HG03521 (cell line): ENCODE data around the gene KCNJ5.
A peak's percentile ranks its signal among the peaks of the same experiment; 100 is the strongest.

Experiments
- ATAC-seq: cut with Tn5 transposase; IDR thresholded peaks from one replicate; pipeline ENCODE4 v1.9.1; 2021; ENCODE audit warnings: mild to moderate bottlenecking, moderate library complexity; ENCODE audit not compliant: unreplicated experiment

Gene KCNJ5

DNA sequence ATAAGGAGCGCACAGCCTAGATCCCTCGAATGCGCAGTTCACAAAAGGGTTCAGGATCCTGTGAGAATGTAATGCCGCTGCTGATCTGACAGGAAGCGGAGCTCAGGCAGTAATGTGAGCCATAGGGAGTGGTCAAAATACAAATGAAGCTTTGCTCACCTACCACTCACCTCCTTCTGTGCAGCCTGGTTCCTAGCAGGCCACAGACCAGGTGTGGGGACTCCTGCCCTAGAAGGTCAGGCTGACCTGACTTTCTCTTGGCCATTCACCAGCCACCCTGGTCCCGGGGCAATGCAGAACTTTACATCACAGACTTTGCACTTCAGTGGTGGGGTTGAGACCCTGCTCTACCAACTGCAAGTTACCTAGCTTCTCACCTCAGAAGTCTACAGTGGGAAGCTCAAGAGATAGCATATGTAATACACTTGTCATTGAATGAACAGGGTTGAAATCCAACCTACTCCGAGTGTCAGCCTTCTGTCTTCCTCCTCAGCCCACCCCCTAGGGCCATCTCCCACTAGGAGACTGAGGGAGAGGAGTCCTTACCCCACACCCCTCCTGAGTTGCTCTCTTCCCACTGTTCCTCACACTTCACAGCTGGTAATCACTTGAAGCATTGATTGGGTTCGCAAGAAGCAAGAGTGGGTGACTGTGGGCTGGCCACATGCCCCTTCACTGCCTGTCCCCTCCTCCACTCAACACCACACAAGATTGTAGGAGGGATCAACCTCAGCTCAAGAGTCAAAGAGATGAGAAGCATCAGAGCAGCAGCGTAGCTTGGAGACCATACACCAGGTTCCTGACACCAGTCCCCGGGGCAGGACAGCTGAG is 22.1 kb upstream of the KCNJ5 start:
- ATAC-seq: no peak

DNA sequence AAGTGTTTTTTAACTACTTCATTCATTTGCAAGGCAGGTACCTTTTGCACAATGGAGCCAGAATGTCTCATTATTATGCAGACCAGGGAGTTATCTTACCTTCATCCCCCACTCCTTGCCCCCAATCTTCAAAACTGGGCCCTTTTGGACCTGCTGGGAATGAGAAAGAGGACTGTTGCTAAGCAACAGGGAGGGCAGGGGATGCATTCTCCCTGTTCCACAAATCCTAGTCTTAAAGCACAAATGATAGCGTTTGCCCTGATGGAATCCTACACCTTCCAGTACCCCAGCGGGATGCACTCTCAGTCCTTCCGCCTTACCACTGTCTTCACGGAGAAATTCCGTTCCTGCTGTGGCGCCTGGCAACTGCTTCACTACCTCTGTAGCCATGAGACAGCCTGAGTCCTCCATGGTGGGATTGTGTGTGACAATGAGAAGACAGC is 20.0 kb upstream of the KCNJ5 start:
- no peak for ATAC-seq

DNA sequence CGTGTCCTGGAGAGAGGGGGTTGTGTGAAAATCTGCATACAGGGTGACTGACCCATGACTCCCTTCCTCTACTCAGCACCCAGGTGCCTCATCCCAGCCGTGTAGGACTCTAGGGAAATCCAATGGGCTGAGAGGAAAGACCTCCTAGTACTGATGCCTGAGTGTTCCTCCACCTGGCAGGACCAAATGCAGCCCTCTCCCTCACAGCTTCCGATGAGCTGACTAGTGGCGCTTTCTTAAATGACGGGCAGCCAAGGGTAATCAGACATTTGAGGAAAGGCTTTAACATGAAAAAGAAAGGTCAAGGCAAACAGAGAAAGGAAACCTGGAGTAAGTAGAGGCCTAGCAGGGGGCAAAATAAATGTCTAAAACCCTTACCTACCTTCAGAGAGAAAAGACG is 19.1 kb upstream of the KCNJ5 start:
- ATAC-seq: no peak

DNA sequence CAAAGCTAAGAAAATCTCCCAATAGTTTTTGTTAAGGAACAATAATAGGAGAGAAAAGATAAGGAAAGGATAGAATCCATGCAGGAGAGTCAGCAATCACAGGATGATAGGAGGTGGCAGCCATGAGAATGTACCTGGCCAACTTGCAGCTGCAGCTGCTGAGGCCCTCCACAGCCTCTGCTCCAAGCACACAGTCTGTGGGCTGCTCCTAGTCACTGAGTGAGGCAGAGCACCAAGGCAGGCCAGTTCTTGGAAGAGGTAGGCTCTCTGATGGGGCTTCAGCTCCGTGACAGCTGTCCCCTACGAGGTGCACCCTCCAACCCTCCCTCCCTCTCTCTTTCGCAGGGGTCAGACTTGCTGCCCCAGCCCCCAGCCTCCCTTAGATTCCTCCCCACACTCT is 18.6 kb upstream of the KCNJ5 start:
- no peak for ATAC-seq

DNA sequence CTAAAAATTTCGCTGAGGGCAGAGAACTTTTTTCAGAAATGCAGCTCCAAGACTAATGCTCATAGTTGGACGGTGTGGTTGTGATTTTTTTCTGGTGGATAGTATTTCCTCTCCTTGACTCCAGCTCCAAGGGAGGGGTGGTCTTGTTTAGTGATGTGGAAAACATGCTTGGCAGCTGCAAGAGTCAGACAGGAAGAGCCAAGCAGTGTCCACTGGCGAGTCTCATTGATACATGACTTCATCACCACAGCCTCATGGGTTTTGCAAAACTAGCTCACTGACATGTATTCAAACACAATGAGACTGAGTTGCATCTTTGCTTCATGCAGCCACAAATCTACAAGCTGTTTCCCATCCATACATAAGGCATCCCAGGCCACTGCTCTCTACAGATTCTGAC is 16.7 kb upstream of the KCNJ5 start:
- ATAC-seq: no peak

DNA sequence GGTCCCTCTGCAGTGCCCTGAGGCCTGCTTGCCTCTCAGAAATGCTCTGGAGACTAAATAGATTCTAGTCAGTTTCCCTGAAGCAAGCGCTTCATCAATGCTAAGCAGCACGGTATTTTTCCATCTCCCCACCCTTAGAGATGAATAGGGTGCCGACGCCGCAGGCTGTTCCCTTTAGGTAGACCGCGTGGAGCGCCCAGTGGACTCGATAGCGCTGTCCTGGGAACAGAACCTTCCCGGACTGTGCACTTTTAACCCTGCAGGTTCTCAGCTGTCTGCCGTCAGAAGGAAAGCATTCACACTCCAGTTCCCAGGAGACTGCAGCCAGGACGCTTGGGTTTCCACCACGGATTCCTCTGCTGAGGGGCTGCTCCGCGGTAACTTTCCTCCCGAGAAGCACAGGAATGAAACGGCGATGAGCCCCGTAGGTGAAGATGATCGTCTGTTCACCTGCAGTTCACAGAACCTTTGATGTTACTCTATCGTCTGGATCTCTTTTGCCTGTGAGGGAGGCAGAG is 15.0 kb upstream of the KCNJ5 start:
- no peak for ATAC-seq

DNA sequence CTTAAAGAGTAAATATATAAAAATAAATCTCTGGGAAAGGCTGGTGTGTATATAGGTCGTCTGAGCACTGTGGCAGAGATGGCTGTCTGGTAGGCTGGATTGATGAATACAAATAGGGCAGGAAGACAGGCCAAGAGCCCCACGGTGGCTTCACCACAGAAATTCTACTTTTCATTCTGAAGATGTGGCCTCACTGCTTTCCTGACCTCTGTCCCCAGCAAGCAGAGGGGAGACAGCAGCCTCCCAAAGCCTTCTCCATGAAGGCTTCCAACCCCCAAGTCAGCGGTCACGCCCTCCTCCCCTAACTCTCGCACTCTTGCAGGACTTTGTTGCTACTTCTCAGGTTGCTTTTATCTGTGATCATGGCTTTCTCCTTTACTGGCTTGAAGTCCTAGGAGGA is 13.4 kb upstream of the KCNJ5 start:
- no peak for ATAC-seq

DNA sequence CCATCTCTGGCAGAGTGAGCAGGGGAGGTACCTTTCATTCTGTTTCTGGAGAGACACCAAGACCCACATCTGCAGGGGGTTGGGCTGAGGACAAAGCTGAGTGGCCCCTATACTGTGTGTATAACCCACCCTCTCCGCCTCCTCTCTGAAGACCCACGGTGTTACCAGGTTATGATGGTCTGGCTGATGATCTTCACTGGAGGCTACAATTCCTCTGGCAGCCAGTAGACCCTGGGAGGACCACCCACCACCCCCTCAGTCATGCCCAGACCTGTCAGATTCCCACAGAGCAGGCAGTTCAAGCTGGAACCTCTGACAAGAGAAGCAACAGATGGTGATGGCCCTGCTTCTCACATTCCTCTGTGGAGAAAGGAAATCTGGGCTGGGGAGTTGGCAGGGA is 12.7 kb upstream of the KCNJ5 start:
- no peak for ATAC-seq

DNA sequence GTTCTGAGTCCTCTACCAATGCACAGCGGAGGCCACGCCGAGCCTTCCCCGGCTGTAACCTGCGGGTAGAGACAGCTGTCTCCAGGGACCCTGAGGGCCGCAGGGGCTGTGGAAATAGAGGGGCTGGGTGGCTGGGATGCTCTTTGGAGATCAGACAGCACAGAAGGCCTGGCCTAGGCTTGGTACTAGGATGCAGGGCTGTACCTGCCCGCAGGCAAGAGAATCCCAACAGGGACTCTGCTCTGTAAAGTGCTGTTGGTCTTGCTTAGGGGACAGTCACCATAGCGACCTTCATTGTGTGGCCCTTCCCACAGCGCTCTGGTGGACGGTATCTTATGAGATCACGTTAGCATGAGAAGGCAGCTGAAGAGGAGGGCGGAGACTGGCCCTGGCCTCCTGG is 11.3 kb upstream of the KCNJ5 start:
- ATAC-seq: no peak

DNA sequence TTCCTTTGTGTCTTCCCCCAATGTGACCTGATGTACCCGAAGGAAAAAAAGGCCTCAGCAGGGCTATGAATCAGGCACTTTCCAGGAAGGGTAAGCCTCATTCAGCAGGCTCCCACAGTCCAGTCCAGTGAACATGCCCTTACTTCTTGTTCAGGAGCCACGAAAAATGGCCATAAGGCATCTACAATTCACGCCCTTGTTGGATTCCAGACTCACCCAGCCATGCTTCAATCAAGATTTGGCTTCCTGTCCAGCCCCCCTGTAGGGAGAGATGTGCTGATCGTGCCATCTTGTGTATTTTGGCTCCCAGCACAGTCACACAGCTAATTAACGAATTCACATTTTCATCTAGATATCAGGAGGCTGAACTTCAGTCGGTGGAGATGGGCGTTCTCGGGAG is 9.9 kb upstream of the KCNJ5 start:
- no peak for ATAC-seq

DNA sequence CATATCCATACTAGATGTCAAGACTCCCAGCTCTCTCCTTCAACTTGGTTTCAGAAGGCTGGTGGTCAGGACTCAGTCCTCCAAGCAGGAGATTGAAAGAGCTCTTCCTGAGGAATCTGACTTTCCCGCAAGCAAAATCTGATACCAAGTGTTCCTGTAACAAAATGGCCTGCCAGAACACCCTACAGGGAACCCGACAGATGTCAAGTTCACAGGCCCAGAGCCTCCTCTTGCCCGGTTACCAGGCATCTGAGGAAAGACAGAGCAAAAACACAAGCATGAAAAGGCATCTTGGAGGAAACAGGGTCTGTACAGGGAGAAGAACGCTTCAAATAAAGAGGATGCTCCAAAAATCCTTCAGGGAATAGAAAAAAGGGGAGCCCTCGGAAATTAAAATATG is 8.7 kb upstream of the KCNJ5 start:
- ATAC-seq: no peak

DNA sequence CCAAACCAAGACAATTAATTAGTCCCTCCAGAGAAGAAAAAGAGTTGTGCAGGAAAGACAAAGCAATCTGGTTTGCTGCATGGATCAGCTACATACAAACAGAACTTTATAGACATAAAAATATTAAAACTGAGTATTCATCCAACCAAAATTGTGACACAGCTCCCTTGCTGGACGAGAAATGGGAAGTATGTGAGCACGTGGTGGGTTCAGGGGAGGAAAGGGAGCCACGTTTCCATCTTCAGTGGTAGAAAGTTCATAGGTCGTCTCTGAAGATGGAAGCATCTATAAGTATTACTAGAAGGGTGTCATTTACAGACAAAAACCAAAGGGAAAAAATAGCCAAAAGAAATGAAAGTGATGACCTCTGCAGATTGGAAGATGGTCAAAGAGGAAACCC is 7.1 kb upstream of the KCNJ5 start:
- no peak for ATAC-seq

DNA sequence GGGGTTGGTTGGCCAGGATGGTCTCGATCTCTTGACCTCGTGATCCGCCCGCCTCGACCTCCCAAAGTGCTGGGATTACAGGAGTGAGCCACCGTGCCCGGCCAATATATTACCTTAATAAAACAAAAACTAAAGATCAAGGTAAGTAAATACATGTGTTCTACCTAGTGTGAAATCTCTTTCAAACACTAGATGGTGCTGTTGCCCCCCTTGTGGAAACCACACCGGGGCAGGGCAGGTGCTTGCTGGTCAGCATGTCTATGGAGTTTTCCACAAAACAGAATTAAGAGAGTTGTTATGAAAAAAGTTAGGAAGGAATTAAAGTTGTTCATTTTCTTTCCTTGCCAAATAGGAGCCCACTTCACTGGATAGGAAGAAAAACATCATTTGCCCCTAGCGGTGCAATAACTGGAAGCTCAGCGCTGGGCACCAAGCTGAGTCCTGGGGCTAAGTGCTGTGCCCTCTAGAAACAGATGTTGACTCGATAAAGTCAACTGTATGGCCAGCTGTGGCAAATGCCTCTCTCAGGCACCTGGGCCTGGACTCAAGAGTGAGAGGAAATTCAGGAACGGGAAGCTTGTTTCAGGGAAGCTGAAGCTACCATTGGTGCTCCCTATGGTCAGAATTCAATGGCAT is 6.3 kb upstream of the KCNJ5 start:
- peak; percentile 68 for ATAC-seq

DNA sequence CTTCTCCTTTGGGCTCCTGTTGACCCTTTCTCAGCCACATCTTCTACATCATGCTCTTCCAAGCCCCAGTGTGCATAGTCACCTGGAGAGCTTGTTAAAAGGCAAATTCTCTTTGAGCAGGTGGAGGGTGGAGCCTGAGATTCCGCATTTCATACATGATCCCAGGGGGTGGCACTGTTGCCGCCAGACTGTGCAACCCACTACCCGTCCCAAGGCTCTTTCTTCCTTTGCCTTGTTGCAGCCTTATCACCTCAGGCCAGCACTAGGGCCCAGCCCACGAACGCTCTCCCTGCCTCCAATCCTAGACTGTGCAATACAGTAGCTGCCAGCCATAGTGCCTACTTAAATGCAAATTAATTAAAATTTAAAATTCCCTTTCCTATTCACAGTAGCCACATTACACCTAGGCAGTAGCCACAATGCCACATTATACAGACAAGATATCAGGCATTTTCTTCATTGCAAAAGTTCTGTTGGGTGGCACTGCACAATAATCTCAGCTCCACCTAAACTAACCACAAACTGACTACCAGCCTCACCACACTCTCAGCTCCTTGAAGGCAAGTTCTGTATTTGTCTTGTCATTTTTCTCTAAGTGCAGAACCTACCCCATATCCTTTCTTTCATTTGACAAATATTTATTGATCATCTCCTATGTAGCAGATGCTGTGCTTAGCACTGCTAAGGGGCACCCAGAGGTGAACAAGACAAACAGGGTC is 4.6 kb upstream of the KCNJ5 start:
- ATAC-seq: no peak

DNA sequence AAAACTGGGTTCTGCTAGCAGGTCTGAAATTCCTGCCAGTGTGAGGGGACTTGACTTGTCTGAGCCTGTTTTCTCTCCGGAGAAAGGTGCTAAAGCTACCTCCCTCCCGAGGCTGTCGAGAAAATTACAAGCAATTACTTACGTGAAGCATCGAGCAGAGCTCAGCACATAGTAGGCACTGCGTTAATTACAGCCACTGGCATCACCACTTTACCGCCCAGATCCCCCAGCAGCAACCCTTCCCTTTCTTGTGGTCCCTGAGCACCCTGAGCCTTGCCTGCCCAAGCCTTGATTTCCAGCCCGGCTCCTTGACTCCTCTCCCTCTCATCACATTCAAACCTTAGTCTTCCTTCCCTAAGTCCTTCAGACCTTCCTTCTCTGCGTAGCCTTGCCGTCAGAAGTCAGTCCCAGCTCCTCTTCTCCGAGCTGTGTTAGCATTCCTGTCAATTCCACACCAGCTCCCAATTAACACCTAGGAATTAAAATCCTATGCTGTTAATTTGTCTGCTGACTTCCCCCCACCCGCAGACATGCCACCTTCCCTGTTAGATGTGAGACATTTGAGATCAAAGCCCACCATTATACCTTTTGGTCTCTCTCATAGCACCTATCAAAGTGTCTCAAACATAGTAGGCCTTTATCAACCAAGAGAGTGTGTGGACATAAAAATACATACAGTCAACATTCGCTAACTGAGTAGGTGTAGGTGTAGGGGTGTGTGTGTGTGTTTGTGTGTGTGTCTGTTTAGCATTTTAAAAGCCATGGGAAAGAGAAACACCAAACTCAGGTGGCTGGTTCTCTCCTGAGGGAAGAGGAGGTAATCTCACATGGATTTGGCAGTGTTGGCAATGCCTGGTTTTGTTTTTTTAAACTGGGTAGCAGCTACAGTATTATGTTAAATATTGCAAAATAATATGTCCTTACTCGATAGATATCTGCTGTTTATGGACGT is 2.8 kb upstream of the KCNJ5 start:
- no peak for ATAC-seq

DNA sequence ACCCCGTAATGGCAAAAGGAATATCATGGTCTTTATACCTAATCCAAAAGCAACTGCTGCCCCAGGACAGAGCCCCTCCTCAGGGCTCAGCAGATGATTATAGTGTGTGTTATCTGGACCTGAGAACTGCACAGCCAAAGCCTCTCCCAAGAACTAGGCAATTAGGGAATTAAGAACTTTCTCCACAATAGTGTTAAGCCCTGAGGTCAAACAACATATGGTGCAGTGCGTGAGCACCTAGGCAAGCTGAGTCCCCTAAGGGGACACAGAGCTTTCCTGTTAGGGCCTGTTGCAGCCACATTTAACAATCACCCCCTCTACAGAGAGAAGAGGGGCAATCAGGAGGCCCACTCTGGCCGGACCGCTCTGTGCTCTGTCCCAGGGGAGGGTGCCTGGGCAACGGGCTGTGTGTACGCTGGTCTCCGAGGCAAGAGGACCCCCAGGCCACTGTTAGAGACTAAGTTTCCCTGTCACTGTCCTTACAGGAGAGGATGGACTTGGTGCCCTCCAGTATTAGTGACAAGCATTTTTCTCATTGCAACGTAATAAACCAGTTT is 1.4 kb upstream of the KCNJ5 start:
- ATAC-seq: no peak

DNA sequence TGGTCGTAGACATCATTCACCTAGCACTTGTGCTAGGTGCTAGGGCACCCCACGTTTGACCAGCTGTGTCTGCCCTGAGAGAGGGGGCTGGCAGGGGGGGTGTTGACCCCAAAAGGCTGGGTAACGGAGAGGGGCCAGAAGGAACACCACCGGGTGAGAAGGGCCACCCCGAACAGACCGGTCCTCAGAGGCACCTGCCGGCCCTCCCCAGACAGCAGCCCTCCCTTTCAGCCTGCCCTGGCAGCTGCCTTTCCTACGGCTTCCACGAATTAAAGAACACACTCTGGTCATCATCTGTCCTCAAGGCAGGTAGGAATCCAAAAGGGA is 977 bp upstream of the KCNJ5 start:
- ATAC-seq: no peak

DNA sequence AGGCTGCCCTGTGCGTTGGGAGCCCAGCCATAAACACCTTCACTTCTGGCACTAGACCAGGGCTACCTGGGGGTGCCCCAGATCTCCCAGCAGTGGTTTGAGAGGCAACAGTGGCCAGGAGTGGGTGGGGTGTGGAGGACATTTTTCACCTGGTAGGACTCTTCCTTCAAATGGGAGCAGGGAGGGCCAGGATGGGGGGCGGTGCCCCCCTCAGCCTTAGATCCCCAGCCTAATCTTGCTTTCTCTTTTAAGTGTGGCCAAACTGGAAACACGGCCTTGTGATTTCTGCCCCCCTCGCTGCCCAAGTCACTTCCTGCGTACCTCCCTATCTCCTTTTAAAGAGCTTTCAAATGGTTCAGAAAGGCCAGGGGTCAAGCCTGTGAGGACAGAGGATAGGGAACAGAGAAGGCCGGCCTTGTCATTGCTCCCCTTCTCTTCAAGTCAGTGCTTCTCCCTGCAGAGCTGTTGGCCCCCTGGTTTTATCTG is 800 bp downstream of the KCNJ5 start:
- no peak for ATAC-seq

DNA sequence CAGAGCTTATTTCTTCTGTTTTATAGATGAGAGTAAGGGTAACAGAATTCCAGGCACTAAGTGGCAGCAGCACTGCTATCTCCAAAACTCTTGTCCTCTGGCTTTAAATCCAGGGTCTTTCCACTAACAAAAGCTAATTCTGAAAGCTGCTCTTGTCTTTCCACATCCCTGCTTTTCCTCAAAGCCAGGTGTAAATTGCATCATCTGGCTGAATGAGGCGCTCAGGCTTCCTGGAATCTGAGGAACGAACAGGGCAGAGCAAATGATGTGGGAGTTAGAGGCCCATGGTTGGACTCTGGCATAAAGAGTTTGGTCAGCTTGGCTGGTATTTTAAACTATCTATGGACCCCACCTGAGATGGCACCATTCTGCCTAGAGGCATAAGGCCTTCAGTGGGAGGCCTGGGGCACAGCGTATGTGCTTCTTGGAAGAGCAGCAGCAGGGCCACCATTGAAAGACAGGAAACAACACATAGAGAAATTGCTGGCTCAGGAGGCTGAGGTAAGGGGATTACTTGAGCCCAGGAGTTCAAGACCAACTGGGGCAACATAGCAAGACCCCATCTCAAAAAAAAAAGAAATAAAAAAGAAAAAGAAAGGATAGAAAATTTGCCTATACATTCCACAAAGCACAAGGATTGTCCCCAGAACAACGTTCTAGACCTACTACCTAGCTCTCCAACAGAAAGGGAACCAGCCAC is 1.9 kb downstream of the KCNJ5 start:
- no peak for ATAC-seq
